CD14-positive monocyte (primary cell): Measurements from ENCODE around the gene GTF3A. TPM values are rescaled to one million over a fixed set of nuclear protein-coding genes. Genes with fewer than 3 reads are reported as not detected.

Experiments
- DNase-seq, 3 donors: peaks; one replicate each; pipeline ENCODE4 v3.0.0-alpha.2; 2011 to 2022
- H2AFZ ChIP-seq: 2 replicates; pipeline ENCODE4 v1.6.0; 2012; ENCODE audit warnings: mild to moderate bottlenecking, low read depth, low read length, inconsistent platforms; ENCODE audit not compliant: insufficient read depth, poor library complexity, severe bottlenecking
- H3K27ac ChIP-seq, 2 donors: 1 replicate in 1 of 2; 2 replicates in 1 of 2; pipeline ENCODE4 v1.5.1; 2012 to 2013; ENCODE audit warnings: low read length in 2 of 2, control low read depth in 1 of 2, inconsistent platforms in 1 of 2, low read depth in 1 of 2, mild to moderate bottlenecking in 1 of 2
- H3K27me3 ChIP-seq, 2 donors: one replicate each; pipeline versions ENCODE4 v1.6.0 to v1.6.1; 2011 to 2013; ENCODE audit warnings: low read length in 2 of 2; ENCODE audit not compliant: control insufficient read depth in 2 of 2, insufficient read depth in 2 of 2
- H3K36me3 ChIP-seq, 2 donors: replicated peaks in 1 of 2; 1 replicate in 1 of 2; 2 replicates in 1 of 2; pipeline versions ENCODE4 v1.5.1 to v1.6.1; 2012 to 2013; ENCODE audit warnings: low read length in 2 of 2, control low read depth in 1 of 2, inconsistent platforms in 1 of 2, mild to moderate bottlenecking in 1 of 2; ENCODE audit not compliant: insufficient read depth in 2 of 2, control insufficient read depth in 1 of 2
- H3K4me1 ChIP-seq, 2 donors: 1 replicate in 1 of 2; 2 replicates in 1 of 2; pipeline versions ENCODE4 v1.5.1 to v1.6.1; 2012 to 2013; ENCODE audit warnings: low read length in 2 of 2, control low read depth in 1 of 2, inconsistent platforms in 1 of 2, mild to moderate bottlenecking in 1 of 2, moderate library complexity in 1 of 2; ENCODE audit not compliant: insufficient read depth in 2 of 2, control insufficient read depth in 1 of 2
- H3K4me2 ChIP-seq: replicated peaks from 2 replicates; pipeline ENCODE3; 2012; ENCODE audit warnings: low read length, moderate library complexity, mild to moderate bottlenecking; ENCODE audit not compliant: poor library complexity, severe bottlenecking; ENCODE audit errors: extremely low read depth
- H3K4me3 ChIP-seq, 3 experiments: fragments of 200-600 bp in 1 of 3; sonication (generic) in 1 of 3; replicated peaks in 1 of 3; 1 replicate in 2 of 3; 2 replicates in 1 of 3; pipeline ENCODE4 v1.5.1; 2011 to 2013; ENCODE audit warnings: low read length in 3 of 3, mild to moderate bottlenecking in 3 of 3, control low read depth in 2 of 3, low read depth in 2 of 3, inconsistent platforms in 1 of 3, moderate library complexity in 1 of 3
- H3K79me2 ChIP-seq: 2 replicates; pipeline ENCODE4 v1.6.0; 2012; ENCODE audit warnings: mild to moderate bottlenecking, control low read depth, inconsistent platforms, low read length, moderate library complexity; ENCODE audit not compliant: insufficient read depth
- H3K9ac ChIP-seq: 2 replicates; pipeline ENCODE4 v1.6.0; 2017; ENCODE audit warnings: low read length, mild to moderate bottlenecking; ENCODE audit not compliant: insufficient read depth, poor library complexity, severe bottlenecking
- H3K9me3 ChIP-seq, 2 donors: replicated peaks in 1 of 2; 1 replicate in 1 of 2; 2 replicates in 1 of 2; pipeline versions ENCODE4 v1.5.1 to v1.6.1; 2012 to 2013; ENCODE audit warnings: low read length in 2 of 2, control low read depth in 1 of 2; ENCODE audit not compliant: control insufficient read depth in 1 of 2, insufficient read depth in 1 of 2
- H4K20me1 ChIP-seq: 2 replicates; pipeline ENCODE4 v1.6.0; 2012; ENCODE audit warnings: mild to moderate bottlenecking, low read length, control low read depth, moderate library complexity; ENCODE audit not compliant: insufficient read depth
- H3K27ac Mint-ChIP-seq, 7 donors: one replicate each; pipeline ENCODE4 v1.8.0; 2020; ENCODE audit warnings: mild to moderate bottlenecking in 7 of 7, mixed read lengths in 7 of 7, moderate library complexity in 6 of 7, inconsistent platforms in 2 of 7
- H3K27me3 Mint-ChIP-seq, 3 donors: one replicate each; pipeline ENCODE4 v1.8.0; 2021 to 2022; ENCODE audit warnings: low read depth in 3 of 3, mild to moderate bottlenecking in 3 of 3, mixed read lengths in 3 of 3, moderate library complexity in 3 of 3, inconsistent platforms in 1 of 3
- H3K36me3 Mint-ChIP-seq, 2 donors: one replicate each; pipeline ENCODE4 v1.8.0; 2020; ENCODE audit warnings: mixed read lengths in 2 of 2, inconsistent platforms in 1 of 2, mild to moderate bottlenecking in 1 of 2
- H3K4me1 Mint-ChIP-seq: one replicate; pipeline ENCODE4 v1.8.0; 2020; ENCODE audit warnings: mild to moderate bottlenecking, mixed read lengths
- H3K4me3 Mint-ChIP-seq, 2 donors: one replicate each; pipeline ENCODE4 v1.8.0; 2020; ENCODE audit warnings: mild to moderate bottlenecking in 2 of 2, mixed read lengths in 2 of 2, moderate library complexity in 1 of 2
- H3K9me3 Mint-ChIP-seq, 7 donors: one replicate each; pipeline ENCODE4 v1.8.0; 2020 to 2022; ENCODE audit warnings: mixed read lengths in 7 of 7, mild to moderate bottlenecking in 6 of 7, moderate library complexity in 6 of 7, inconsistent platforms in 2 of 7
- WGBS: methylation state at CpG from one replicate; pipeline ENCODE4 v1.1.5; 2013; ENCODE audit warnings: missing lambda C conversion rate; ENCODE audit not compliant: insufficient coverage; 5-methylcytosine and 5-hydroxymethylcytosine counted together
- intact Hi-C, 2 donors: fragments of 100-400 bp; cut with micrococcal nuclease; formaldehyde crosslinking; loops; one replicate each; pipeline versions ENCODE4 v1.15.0 to v1.15.1; 2023
- polyA plus RNA-seq, 3 donors: library from polyadenylated mRNA; depleted of rRNA in 1 of 3; unstranded in 2 of 3; stranded (reverse) in 1 of 3; fragments of 300-500 nt in 2 of 3; fragments of >200 nt in 1 of 3; fragmentation: Illumina TruSeq in 2 of 3; gene quantifications; 1 replicate in 2 of 3; 2 replicates in 1 of 3; pipeline ENCODE4 v1.2.3, GENCODE V29; 2012 to 2021
- TF ChIP-seq, protein P1 (sequence below): fragments of 200-600 bp; IDR thresholded peaks from one replicate; pipeline ENCODE4 v1.8.0; 2022; ENCODE audit warnings: antibody characterized with exemption, mild to moderate bottlenecking

GTF3A gene
- polyA plus RNA-seq, 3 donors = 88.8 to 259 (median 179) TPM

DNA sequence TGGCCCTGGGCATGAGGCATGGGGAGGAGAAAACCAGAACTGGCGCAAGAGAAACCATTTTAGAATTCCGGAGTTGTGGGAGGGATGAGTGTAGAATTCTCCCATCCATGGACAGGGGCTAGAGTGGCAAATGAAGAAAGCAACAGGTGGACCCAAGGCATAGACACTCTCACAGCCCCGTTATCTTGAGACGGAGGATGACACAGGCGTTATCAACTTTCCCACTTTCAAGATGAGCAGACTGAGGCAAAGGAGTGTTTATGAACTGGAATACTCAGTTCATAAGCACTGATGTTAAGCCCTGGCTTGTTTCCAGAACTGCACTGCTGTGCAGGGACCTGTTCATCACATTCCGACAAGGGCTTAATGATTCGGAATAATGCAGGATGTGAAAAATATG lies 1.1 kb upstream of the GTF3A start:
- Mint-ChIP-seq H3K4me3 (peak overlapping the region; percentile 74 to 89), H3K36me3 (peaks cover 6 to 11% of the 10 kb centered on the region in 2 donors), H3K27ac (peak overlapping the region in 3 of 7 donors; percentile 36 to 90 (median 76)), H3K9me3 (no peaks in the 10 kb centered on the region), H3K27me3 (peaks cover 0 to 2% (median 1%) of the 10 kb centered on the region in 3 donors), H3K4me1 (peaks cover 34% of the 10 kb centered on the region)
- Histone ChIP-seq H3K27ac (no peak overlapping the region), H3K27me3 (no peaks in the 10 kb centered on the region), H3K9me3 (no peaks in the 10 kb centered on the region), H3K4me1 (peaks cover 41 to 46% of the 10 kb centered on the region in 2 donors), H3K79me2 (peaks cover 29% of the 10 kb centered on the region), H3K4me2 (no peak overlapping the region), H3K9ac (no peak overlapping the region), H4K20me1 (peaks cover 5% of the 10 kb centered on the region), H3K4me3 (no peak overlapping the region), H3K36me3 (peaks cover 0 to 3% of the 10 kb centered on the region in 2 donors), H2AFZ (no peak overlapping the region)
- intact Hi-C loops = loop anchor here in 1 of 2 donors (10.0 kb wide), 2 partner anchors 169 to 201 kb away; partner anchors contain the start of genes LNX2, POLR1D and RPL21
- WGBS = 96% methylated on average over 7 of the region's 7 CpGs
- TF ChIP-seq, protein P1, sequence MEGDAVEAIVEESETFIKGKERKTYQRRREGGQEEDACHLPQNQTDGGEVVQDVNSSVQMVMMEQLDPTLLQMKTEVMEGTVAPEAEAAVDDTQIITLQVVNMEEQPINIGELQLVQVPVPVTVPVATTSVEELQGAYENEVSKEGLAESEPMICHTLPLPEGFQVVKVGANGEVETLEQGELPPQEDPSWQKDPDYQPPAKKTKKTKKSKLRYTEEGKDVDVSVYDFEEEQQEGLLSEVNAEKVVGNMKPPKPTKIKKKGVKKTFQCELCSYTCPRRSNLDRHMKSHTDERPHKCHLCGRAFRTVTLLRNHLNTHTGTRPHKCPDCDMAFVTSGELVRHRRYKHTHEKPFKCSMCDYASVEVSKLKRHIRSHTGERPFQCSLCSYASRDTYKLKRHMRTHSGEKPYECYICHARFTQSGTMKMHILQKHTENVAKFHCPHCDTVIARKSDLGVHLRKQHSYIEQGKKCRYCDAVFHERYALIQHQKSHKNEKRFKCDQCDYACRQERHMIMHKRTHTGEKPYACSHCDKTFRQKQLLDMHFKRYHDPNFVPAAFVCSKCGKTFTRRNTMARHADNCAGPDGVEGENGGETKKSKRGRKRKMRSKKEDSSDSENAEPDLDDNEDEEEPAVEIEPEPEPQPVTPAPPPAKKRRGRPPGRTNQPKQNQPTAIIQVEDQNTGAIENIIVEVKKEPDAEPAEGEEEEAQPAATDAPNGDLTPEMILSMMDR = no peak
- no peak for DNase-seq

DNA sequence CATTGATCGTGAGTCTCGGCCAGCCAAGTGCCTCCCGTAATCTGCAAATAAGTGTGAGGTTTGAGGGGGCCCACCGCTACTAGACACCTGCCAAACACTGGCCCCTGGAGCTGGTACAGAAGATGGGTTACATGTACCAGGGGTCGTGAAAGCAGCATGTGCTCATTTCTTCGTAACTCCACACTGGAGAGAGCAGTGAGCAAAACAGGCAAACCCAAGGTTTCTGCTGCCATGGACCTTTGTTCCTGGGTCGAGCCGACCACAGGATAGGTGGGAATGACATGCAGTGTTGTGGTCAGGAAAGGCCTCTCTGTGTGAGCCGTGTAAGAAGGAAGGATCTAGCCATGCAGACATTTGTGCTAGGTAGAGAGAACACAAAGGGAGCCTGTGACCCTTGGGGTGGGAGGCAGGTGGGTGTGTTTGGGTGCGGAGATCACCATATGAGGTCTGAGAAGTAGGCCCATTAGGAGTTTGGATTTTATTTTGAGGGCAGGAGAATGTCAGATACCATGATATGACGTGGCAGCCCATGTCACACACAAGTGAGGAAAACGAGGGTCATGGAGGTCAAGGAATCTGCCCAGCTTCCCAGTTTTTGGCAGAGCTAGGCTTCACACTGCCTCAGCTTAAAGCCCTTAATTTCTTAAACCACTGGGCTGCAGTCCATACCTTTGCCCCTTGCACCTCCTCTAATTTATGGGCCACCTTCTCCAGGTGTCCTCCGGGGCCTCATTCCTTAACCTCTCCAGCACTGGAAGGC lies 919 bp downstream of the GTF3A start:
- peak overlapping the region; percentile 86 to 94 for H3K27ac ChIP-seq

More for the DNA sequence above, 919 bp downstream of the GTF3A start:
- no peaks in the 10 kb centered on the region for H3K9me3 ChIP-seq
- peak overlapping the region; percentile 74 for H2AFZ ChIP-seq
- H3K4me2 ChIP-seq = peak overlapping the region; percentile 77
- 48% methylated on average over 13 of the region's 13 CpGs for WGBS
- Mint-ChIP-seq H3K27ac (peak overlapping the region; percentile 92 to 99 (median 98)), H3K4me3 (peak overlapping the region; percentile 74 to 93), H3K4me1 (peaks cover 40% of the 10 kb centered on the region), H3K36me3 (peaks cover 17 to 31% of the 10 kb centered on the region in 2 donors), H3K27me3 (peaks cover 0 to 2% (median 1%) of the 10 kb centered on the region in 3 donors), H3K9me3 (no peaks in the 10 kb centered on the region)
- no peaks in the 10 kb centered on the region for H3K27me3 ChIP-seq
- peaks cover 13% of the 10 kb centered on the region for H4K20me1 ChIP-seq
- H3K4me3 ChIP-seq = peak overlapping the region; percentile 47 to 80 (median 51)
- DNase-seq = peak; percentile 32 to 57 (median 43)
- H3K36me3 ChIP-seq = peaks cover 20 to 23% of the 10 kb centered on the region in 2 donors
- H3K4me1 ChIP-seq = peaks cover 45 to 51% of the 10 kb centered on the region in 2 donors
- intact Hi-C loops = loop anchor here in 1 of 2 donors (2.0 to 10.0 kb wide), 3 partner anchors 57 to 199 kb away; partner anchors contain the start of genes LNX2, POLR1D and RPL21
- TF ChIP-seq, protein P1 = no peak
- H3K9ac ChIP-seq = peak overlapping the region; percentile 71
- H3K79me2 ChIP-seq = peaks cover 45% of the 10 kb centered on the region
